Activated CD8-positive, alpha-beta T cell treated with anti-CD3 and anti-CD28 coated beads for 36 hours (primary cell): Measurements from ENCODE around the gene MYH11. TPM values are rescaled to one million over a fixed set of nuclear protein-coding genes. Genes with fewer than 3 reads are reported as not detected.

Experiments
- ATAC-seq: fragments of 200-7000 bp; cut with Tn5 transposase; one replicate; pipeline ENCODE4 v1.10.0; 2021; ENCODE audit warnings: mild to moderate bottlenecking, moderate library complexity
- CTCF ChIA-PET: fragments of 350-600 bp; sonication (Branson Sonifier 250); formaldehyde crosslinking; loops from one replicate; lab custom pipeline; 2021; ENCODE audit warnings: antibody characterized with exemption; lab: Charles Lee
- POLR2A ChIA-PET: fragments of 350-600 bp; sonication (Branson Sonifier 250); formaldehyde crosslinking; loops from one replicate; lab custom pipeline; 2021; ENCODE audit warnings: antibody characterized with exemption; lab: Charles Lee
- DNase-seq: peaks from one replicate; pipeline ENCODE4 v3.0.0-alpha.2; 2020
- H3K27ac Mint-ChIP-seq: one replicate; pipeline ENCODE4 v1.8.0; 2021; ENCODE audit warnings: mild to moderate bottlenecking, mixed read lengths
- H3K27me3 Mint-ChIP-seq: one replicate; pipeline ENCODE4 v1.8.0; 2021; ENCODE audit warnings: mixed read lengths
- H3K36me3 Mint-ChIP-seq: one replicate; pipeline ENCODE4 v1.8.0; 2021; ENCODE audit warnings: low read depth, mixed read lengths
- H3K4me1 Mint-ChIP-seq: one replicate; pipeline ENCODE4 v1.8.0; 2021; ENCODE audit warnings: low read depth, mixed read lengths
- H3K4me3 Mint-ChIP-seq: one replicate; pipeline ENCODE4 v1.8.0; 2021; ENCODE audit warnings: mild to moderate bottlenecking, moderate library complexity, mixed read lengths
- H3K9me3 Mint-ChIP-seq: one replicate; pipeline ENCODE4 v1.8.0; 2021; ENCODE audit warnings: mixed read lengths
- CTCF ChIP-seq: fragments of 200-600 bp; IDR thresholded peaks from one replicate; pipeline ENCODE4 v1.8.0; 2022; ENCODE audit warnings: antibody characterized with exemption, mild to moderate bottlenecking
- intact Hi-C: fragments of 100-400 bp; cut with micrococcal nuclease; formaldehyde crosslinking; loops from one replicate; pipeline ENCODE4 v1.10.0; 2022
- total RNA-seq, 2 experiments: library from RNA; stranded (reverse); gene quantifications; one replicate each; pipeline ENCODE4 v1.2.3, GENCODE V29; 2021

Gene MYH11
- total RNA-seq, 2 experiments from 2014 or later = not detected

DNA sequence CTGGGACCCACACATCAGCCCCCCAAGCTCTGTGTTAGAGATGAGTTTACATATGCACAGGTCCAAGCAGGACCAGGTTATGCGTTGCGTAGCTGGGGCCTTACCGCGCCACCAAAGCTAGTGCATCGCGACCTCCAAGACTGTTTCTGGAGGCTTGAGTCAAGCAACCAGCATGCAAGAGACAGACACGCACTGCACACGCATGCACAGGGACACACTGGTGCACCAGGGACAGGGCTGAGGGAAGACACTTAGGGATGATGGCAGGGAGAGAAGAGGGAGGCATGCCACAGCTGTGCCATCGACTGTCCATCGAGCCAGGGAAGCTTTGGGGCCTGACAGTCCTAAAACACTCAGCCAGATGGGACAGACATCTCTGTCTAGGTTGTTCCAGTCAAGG lies 72.8 kb downstream of the MYH11 start:
- intact Hi-C loops = no loop called here
- Mint-ChIP-seq H3K27ac (no peak overlapping the region), H3K36me3 (no peaks in the 10 kb centered on the region), H3K27me3 (no peaks in the 10 kb centered on the region), H3K4me1 (no peaks in the 10 kb centered on the region), H3K4me3 (no peak overlapping the region), H3K9me3 (no peaks in the 10 kb centered on the region)
- ATAC-seq (no peak), DNase-seq (no peak)
- ChIA-PET CTCF (interaction anchor here (0.9 kb wide), 1 partner anchor 19 kb away, joined by 3 read pairs; no protein-coding TSS in a partner anchor), POLR2A (no interaction called here)
- no peak for TF ChIP-seq CTCF

- Mint-ChIP-seq H3K9me3 (no peaks in the 10 kb centered on the region), H3K27me3 (no peaks in the 10 kb centered on the region), H3K27ac (no peak overlapping the region), H3K36me3 (no peaks in the 10 kb centered on the region), H3K4me3 (no peak overlapping the region), H3K4me1 (no peaks in the 10 kb centered on the region)
- DNase-seq (no peak), ATAC-seq (no peak)
- intact Hi-C loops = no loop called here
- ChIA-PET POLR2A (no interaction called here), CTCF (interaction anchor here (0.7 to 1.7 kb wide), 3 partner anchors 17 to 404 kb away, joined by 3 to 5 read pairs (median 3); no protein-coding TSS in a partner anchor)
- TF ChIP-seq CTCF = no peak
These were observed 74.1 kb downstream of the MYH11 start for GRCh38 chr16:15782573-15783365.

GRCh38 chr16:15781650-15782049 lies 75.2 kb downstream of the MYH11 start:
- H3K27ac Mint-ChIP-seq = no peak overlapping the region
- H3K36me3 Mint-ChIP-seq = no peaks in the 10 kb centered on the region
- intact Hi-C loops = no loop called here
- TF ChIP-seq CTCF = no peak
- ChIA-PET CTCF (interaction anchor here (1.7 kb wide), 1 partner anchor 405 kb away, joined by 5 read pairs; no protein-coding TSS in a partner anchor), POLR2A (no interaction called here)
- no peak overlapping the region for H3K4me3 Mint-ChIP-seq
- H3K9me3 Mint-ChIP-seq = no peaks in the 10 kb centered on the region
- H3K27me3 Mint-ChIP-seq = no peaks in the 10 kb centered on the region
- H3K4me1 Mint-ChIP-seq = no peaks in the 10 kb centered on the region
- DNase-seq (no peak), ATAC-seq (no peak)

DNA sequence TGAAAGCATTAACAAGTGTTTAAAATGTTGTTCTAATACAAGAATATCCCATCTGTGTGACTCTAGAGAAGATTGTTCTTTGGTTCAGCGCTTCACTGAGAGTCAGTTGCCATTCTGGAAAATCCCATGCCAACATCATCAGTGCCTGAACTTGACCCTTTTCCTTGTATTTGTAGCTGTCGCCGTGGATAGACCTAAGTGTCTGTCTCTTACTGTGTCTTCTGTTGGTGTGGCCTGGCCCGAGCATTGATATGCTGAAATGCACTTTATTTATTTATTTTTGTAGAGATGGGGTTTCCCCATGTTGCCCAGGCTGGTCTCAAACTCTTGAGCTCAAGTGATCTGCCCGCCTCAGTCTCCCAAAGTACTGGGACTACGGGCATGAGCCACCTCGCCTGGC lies 76.0 kb downstream of the MYH11 start:
- Mint-ChIP-seq H3K27me3 (no peaks in the 10 kb centered on the region), H3K36me3 (no peaks in the 10 kb centered on the region), H3K27ac (no peak overlapping the region), H3K4me1 (no peaks in the 10 kb centered on the region), H3K9me3 (no peaks in the 10 kb centered on the region), H3K4me3 (no peak overlapping the region)
- CTCF ChIA-PET = no interaction called here
- ATAC-seq (no peak), DNase-seq (no peak)
- POLR2A ChIA-PET = no interaction called here
- TF ChIP-seq CTCF = no peak
- intact Hi-C loops = no loop called here

- TF ChIP-seq CTCF = no peak
- intact Hi-C loops = no loop called here
- Mint-ChIP-seq H3K36me3 (no peaks in the 10 kb centered on the region), H3K27ac (no peak overlapping the region), H3K4me1 (no peaks in the 10 kb centered on the region), H3K4me3 (no peak overlapping the region), H3K27me3 (no peaks in the 10 kb centered on the region), H3K9me3 (no peaks in the 10 kb centered on the region)
- no peak for ATAC-seq
- POLR2A ChIA-PET = no interaction called here
- no peak for DNase-seq
- CTCF ChIA-PET = no interaction called here
These were observed 77.0 kb downstream of the MYH11 start for GRCh38 chr16:15779664-15780351.
